ENCODE measurements around the gene GALNT17.

DNA sequence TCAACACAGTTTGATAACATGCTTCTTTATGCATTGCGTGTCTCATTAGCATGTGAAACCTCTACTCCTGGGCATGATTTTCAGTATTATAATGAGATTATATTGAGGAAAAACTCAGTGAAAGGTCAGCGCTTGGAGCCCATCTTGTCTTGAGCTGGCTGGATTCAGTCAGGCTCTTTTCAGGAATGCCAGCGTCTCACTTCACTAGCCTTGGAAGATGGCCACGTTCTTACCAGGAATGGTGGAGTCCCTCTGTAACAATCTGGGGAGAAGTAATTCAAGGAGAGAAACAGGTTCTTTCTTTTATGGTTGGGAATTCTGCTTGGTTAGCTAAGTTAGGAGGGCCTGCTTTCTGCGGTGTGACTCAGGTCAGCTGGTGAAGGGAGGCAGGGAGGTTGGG, 241.0 kb downstream of the GALNT17 start:
- TF ChIP-seq, protein P1, sequence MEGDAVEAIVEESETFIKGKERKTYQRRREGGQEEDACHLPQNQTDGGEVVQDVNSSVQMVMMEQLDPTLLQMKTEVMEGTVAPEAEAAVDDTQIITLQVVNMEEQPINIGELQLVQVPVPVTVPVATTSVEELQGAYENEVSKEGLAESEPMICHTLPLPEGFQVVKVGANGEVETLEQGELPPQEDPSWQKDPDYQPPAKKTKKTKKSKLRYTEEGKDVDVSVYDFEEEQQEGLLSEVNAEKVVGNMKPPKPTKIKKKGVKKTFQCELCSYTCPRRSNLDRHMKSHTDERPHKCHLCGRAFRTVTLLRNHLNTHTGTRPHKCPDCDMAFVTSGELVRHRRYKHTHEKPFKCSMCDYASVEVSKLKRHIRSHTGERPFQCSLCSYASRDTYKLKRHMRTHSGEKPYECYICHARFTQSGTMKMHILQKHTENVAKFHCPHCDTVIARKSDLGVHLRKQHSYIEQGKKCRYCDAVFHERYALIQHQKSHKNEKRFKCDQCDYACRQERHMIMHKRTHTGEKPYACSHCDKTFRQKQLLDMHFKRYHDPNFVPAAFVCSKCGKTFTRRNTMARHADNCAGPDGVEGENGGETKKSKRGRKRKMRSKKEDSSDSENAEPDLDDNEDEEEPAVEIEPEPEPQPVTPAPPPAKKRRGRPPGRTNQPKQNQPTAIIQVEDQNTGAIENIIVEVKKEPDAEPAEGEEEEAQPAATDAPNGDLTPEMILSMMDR (IDR thresholded peaks at IDR 0.05), result no peak
- no peak for TF ChIP-seq POLR2A (IDR thresholded peaks at IDR 0.05)
